Gastroesophageal sphincter (tissue), 3 donors: ENCODE measurements around the gene HOXA10.

ENCODE experiments used
- CTCF ChIP-seq, 4 experiments: fragments of 200-600 bp in 2 of 4; fragments of 450-650 bp in 2 of 4; sonication (generic) in 1 of 4; IDR thresholded peaks; one replicate each; pipeline ENCODE4 v1.5.1; 2017 to 2019; ENCODE audit warnings: antibody characterized with exemption in 4 of 4, mild to moderate bottlenecking in 2 of 4, moderate library complexity in 2 of 4
- EP300 ChIP-seq: sonication (generic); formaldehyde crosslinking; IDR thresholded peaks from one replicate; pipeline ENCODE4 v1.6.1; 2017; ENCODE audit warnings: antibody characterized with exemption, mild to moderate bottlenecking
- POLR2A ChIP-seq, 2 donors: fragments of 450-650 bp; IDR thresholded peaks; one replicate each; pipeline ENCODE4 v1.6.1; 2017; ENCODE audit warnings: antibody characterized with exemption in 2 of 2, mild to moderate bottlenecking in 2 of 2, moderate library complexity in 1 of 2
- POLR2AphosphoS5 ChIP-seq: sonication (generic); formaldehyde crosslinking; IDR thresholded peaks from one replicate; pipeline ENCODE4 v1.6.1; 2017; ENCODE audit warnings: antibody characterized with exemption

GRCh38 chr7:27178366-27178765 is 4.2 kb upstream of the HOXA10 start:
- TF ChIP-seq CTCF (IDR thresholded peaks at IDR 0.05) (no peak), POLR2A (IDR thresholded peaks at IDR 0.05) (no peak), POLR2AphosphoS5 (no peak), EP300 (no peak)
